Tibial nerve (tissue), 4 donors: ENCODE data around the gene POU6F2. TPM values are rescaled to one million over a fixed set of nuclear protein-coding genes. Genes with fewer than 3 reads are reported as not detected.

ENCODE experiments used
- DNase-seq, 2 donors: peaks; one replicate each; pipeline ENCODE4 v3.0.0-alpha.2; 2019; ENCODE audit warnings: low spot score in 2 of 2
- H3K27ac ChIP-seq, 4 donors: fragments of 200-600 bp; sonication (generic) in 3 of 4; one replicate each; pipeline ENCODE4 v1.5.1; 2017 to 2019; ENCODE audit warnings: mild to moderate bottlenecking in 1 of 4
- H3K27me3 ChIP-seq, 2 donors: fragments of 200-600 bp; sonication (generic) in 1 of 2; one replicate each; pipeline versions ENCODE4 v1.5.1 to v1.6.0; 2017 to 2019
- H3K36me3 ChIP-seq, 3 donors: fragments of 200-600 bp; sonication (generic); one replicate each; pipeline ENCODE4 v1.5.1; 2018 to 2019
- H3K4me1 ChIP-seq, 4 donors: fragments of 200-600 bp; sonication (generic) in 3 of 4; one replicate each; pipeline ENCODE4 v1.5.1; 2017 to 2019
- H3K4me3 ChIP-seq, 4 donors: fragments of 200-600 bp; sonication (generic) in 3 of 4; one replicate each; pipeline ENCODE4 v1.5.1; 2017 to 2019; ENCODE audit warnings: mild to moderate bottlenecking in 1 of 4, moderate library complexity in 1 of 4
- H3K9me3 ChIP-seq, 4 donors: fragments of 200-600 bp; sonication (generic) in 3 of 4; one replicate each; pipeline ENCODE4 v1.5.1; 2017 to 2019
- EP300 ChIP-seq, 2 donors: sonication (generic); formaldehyde crosslinking; IDR thresholded peaks; one replicate each; pipeline ENCODE4 v1.6.1; 2017; ENCODE audit warnings: antibody characterized with exemption in 2 of 2, mild to moderate bottlenecking in 1 of 2
- POLR2A ChIP-seq, 2 donors: fragments of 450-650 bp; IDR thresholded peaks; one replicate each; pipeline ENCODE4 v1.6.1; 2017; ENCODE audit warnings: antibody characterized with exemption in 2 of 2, mild to moderate bottlenecking in 2 of 2, moderate library complexity in 2 of 2
- WGBS, 2 donors: methylation state at CpG; one replicate each; pipeline ENCODE4 v1.1.5; 2018; 5-methylcytosine and 5-hydroxymethylcytosine counted together
- total RNA-seq, 4 donors: library from RNA; depleted of rRNA; stranded (reverse); fragments of >200 nt; gene quantifications; one replicate each; pipeline ENCODE4 v1.1.0, GENCODE V29; 2016
- TF ChIP-seq, protein P1 (sequence below), 5 experiments: fragments of 200-600 bp in 3 of 5; fragments of 450-650 bp in 2 of 5; sonication (generic) in 3 of 5; IDR thresholded peaks; one replicate each; pipeline ENCODE4 v1.5.1; 2016 to 2019; ENCODE audit warnings: antibody characterized with exemption in 5 of 5, mild to moderate bottlenecking in 3 of 5, moderate library complexity in 2 of 5

Gene POU6F2
- total RNA-seq, 4 donors from 2014 or later = 0.21 to 1.8 (median 1.3) TPM

DNA sequence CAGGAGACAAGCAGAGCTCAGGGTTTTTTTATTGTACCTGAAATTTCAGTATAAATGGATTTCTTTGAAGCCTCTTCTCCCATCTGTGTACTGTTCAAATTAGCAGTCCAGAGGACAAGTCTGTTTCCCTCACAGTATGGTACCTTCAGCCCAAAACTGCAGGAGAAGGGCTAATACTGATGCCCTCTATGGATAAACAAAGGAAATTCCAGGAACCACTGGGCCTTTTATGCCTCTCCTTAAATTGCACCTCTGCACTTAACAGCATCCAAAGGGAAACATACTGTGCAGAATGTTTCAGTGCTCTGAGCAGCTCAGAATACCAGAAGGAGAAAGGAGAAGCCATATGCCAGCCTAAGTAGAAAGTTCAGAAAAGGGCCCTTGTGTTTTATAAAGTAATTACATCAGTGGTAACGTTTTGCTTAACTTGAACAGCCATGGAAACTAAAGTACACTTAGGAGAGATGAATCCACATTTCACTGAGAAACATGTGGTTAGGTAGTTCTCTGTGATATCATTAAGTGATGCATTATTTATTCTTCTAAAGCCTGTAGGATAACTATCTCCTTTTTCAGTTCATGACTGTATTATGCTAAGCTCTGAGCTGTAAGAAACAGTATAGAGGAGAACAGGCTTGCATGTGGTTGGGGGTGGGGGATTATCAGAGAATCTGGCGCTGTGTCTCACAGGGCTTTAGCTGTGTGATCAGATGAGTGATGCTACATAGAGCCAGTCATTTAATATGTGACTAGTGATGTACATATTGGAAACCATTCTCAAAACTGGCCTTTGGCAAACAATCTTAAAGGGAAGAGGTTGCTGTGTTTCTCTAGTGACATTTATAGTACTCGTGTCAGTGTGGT, 111.3 kb downstream of the POU6F2 start:
- Histone ChIP-seq H3K9me3 (no peaks in the 10 kb centered on the region), H3K36me3 (no peaks in the 10 kb centered on the region), H3K27me3 (no peaks in the 10 kb centered on the region), H3K4me3 (no peak overlapping the region), H3K27ac (no peak overlapping the region), H3K4me1 (peaks cover 0 to 6% (median 0%) of the 10 kb centered on the region in 4 donors)
- TF ChIP-seq, protein P1, sequence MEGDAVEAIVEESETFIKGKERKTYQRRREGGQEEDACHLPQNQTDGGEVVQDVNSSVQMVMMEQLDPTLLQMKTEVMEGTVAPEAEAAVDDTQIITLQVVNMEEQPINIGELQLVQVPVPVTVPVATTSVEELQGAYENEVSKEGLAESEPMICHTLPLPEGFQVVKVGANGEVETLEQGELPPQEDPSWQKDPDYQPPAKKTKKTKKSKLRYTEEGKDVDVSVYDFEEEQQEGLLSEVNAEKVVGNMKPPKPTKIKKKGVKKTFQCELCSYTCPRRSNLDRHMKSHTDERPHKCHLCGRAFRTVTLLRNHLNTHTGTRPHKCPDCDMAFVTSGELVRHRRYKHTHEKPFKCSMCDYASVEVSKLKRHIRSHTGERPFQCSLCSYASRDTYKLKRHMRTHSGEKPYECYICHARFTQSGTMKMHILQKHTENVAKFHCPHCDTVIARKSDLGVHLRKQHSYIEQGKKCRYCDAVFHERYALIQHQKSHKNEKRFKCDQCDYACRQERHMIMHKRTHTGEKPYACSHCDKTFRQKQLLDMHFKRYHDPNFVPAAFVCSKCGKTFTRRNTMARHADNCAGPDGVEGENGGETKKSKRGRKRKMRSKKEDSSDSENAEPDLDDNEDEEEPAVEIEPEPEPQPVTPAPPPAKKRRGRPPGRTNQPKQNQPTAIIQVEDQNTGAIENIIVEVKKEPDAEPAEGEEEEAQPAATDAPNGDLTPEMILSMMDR (IDR thresholded peaks at IDR 0.05) = no peak
- TF ChIP-seq POLR2A (IDR thresholded peaks at IDR 0.05) (no peak), EP300 (IDR thresholded peaks at IDR 0.05) (no peak)
- no peak for DNase-seq
- WGBS, 2 donors = 55 to 67% methylated on average over 3 of the region's 3 CpGs

DNA sequence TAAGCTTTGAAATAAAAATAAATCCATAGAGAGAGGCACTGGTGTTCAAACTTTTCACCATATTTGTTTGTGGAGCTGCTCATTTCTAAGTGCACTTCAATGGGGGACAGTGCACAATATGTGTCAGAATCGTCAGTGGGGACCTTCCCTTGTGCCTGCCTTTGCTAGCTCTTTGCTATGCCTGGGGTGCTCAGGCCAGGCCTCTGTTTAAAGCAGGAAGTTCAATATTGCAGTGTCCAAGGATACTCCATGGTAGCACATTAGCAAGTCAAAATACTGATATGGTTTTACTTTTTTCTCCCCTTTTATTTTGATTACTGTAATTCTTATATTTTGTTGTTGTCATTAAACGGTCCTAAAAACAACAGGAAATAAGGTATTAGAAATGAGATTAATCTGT, 113.4 kb downstream of the POU6F2 start:
- 48 to 53% methylated on average over 2 of the region's 2 CpGs for WGBS, 2 donors
- no peak overlapping the region for H3K27ac ChIP-seq
- H3K4me3 ChIP-seq = no peak overlapping the region
- H3K4me1 ChIP-seq = no peaks in the 10 kb centered on the region
- no peak for DNase-seq
- H3K36me3 ChIP-seq = no peaks in the 10 kb centered on the region
- H3K9me3 ChIP-seq = no peaks in the 10 kb centered on the region
- TF ChIP-seq, protein P1 (IDR thresholded peaks at IDR 0.05) = no peak
- no peak for TF ChIP-seq POLR2A (IDR thresholded peaks at IDR 0.05)
- no peak for TF ChIP-seq EP300 (IDR thresholded peaks at IDR 0.05)
- H3K27me3 ChIP-seq = no peaks in the 10 kb centered on the region

DNA sequence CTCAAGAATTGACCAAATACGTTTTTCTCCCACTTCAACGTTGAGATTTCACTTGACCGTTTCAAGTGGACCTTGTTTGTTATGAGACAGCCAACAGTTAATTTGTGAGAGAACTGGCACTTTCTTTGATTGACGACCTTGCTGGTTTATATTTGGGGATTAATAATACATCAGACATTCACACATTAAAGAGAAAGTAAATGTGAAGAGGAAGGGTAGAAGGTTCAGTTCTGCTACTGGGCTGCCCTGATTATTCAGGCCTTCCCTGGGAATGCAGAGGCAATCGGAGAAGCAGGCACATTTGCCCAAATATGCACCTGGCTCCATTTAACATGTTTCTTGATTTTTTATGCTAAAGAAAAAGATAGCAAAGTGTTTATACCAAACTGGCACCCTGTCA, 114.1 kb downstream of the POU6F2 start:
- Histone ChIP-seq H3K4me3 (no peak overlapping the region), H3K36me3 (no peaks in the 10 kb centered on the region), H3K27me3 (no peaks in the 10 kb centered on the region), H3K27ac (no peak overlapping the region), H3K9me3 (no peaks in the 10 kb centered on the region), H3K4me1 (no peaks in the 10 kb centered on the region)
- DNase-seq = no peak
- TF ChIP-seq POLR2A (IDR thresholded peaks at IDR 0.05) = no peak
- no peak for TF ChIP-seq EP300 (IDR thresholded peaks at IDR 0.05)
- TF ChIP-seq, protein P1 (IDR thresholded peaks at IDR 0.05) = no peak
- WGBS, 2 donors = 77 to 78% methylated on average over 5 of the region's 5 CpGs

- no peak overlapping the region for H3K4me3 ChIP-seq
- no peaks in the 10 kb centered on the region for H3K9me3 ChIP-seq
- H3K36me3 ChIP-seq = no peaks in the 10 kb centered on the region
- 70 to 78% methylated on average over 2 of the region's 2 CpGs for WGBS, 2 donors
- no peaks in the 10 kb centered on the region for H3K27me3 ChIP-seq
- TF ChIP-seq, protein P1 (IDR thresholded peaks at IDR 0.05) = no peak
- no peak for TF ChIP-seq POLR2A (IDR thresholded peaks at IDR 0.05)
- H3K4me1 ChIP-seq = no peaks in the 10 kb centered on the region
- H3K27ac ChIP-seq = no peak overlapping the region
- no peak for DNase-seq
Measured at GRCh38 chr7:39094731-39095130, 117.0 kb downstream of the POU6F2 start.

- Histone ChIP-seq H3K9me3 (no peaks in the 10 kb centered on the region), H3K36me3 (no peaks in the 10 kb centered on the region), H3K4me3 (no peak overlapping the region), H3K27me3 (no peaks in the 10 kb centered on the region), H3K27ac (no peak overlapping the region), H3K4me1 (no peaks in the 10 kb centered on the region)
- TF ChIP-seq EP300 (IDR thresholded peaks at IDR 0.05) = no peak
- no peak for DNase-seq
- 68 to 77% methylated on average over 7 of the region's 7 CpGs for WGBS, 2 donors
Measured at GRCh38 chr7:39095875-39096619, 118.3 kb downstream of the POU6F2 start.
